GM12874 (cell line): ENCODE results near the gene PLXNA4.

Experiments used
- TF ChIP-seq, protein P1 (sequence below): IDR thresholded peaks from 2 replicates; pipeline ENCODE4 v1.5.1; 2011; ENCODE audit warnings: low read depth, mild to moderate bottlenecking, control low read depth, low read length, moderate library complexity; ENCODE audit not compliant: insufficient read depth

PLXNA4 gene

DNA sequence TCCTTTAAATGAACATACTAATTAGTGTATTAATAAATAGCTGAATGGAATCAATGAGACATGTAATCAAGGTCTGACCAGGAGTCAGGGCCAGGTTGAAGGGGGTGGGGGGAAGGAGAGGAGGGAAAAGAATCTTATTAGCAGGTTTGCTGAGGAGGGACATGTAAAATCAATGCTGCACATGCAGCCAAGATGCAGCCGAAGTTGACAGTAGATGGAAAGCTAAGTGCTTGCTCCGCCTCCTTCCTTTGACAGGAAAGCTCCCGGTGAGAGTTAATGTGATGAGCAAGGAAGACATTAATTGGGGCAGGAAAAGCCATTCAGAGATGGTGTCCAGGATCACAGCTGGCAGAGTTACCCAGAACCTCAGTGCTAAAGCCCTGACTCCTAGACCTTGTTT lies 24.4 kb downstream of the PLXNA4 start:
- TF ChIP-seq, protein P1, sequence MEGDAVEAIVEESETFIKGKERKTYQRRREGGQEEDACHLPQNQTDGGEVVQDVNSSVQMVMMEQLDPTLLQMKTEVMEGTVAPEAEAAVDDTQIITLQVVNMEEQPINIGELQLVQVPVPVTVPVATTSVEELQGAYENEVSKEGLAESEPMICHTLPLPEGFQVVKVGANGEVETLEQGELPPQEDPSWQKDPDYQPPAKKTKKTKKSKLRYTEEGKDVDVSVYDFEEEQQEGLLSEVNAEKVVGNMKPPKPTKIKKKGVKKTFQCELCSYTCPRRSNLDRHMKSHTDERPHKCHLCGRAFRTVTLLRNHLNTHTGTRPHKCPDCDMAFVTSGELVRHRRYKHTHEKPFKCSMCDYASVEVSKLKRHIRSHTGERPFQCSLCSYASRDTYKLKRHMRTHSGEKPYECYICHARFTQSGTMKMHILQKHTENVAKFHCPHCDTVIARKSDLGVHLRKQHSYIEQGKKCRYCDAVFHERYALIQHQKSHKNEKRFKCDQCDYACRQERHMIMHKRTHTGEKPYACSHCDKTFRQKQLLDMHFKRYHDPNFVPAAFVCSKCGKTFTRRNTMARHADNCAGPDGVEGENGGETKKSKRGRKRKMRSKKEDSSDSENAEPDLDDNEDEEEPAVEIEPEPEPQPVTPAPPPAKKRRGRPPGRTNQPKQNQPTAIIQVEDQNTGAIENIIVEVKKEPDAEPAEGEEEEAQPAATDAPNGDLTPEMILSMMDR = no peak

- TF ChIP-seq, protein P1 = no peak
Measured at GRCh38 chr7:132551439-132551838, 24.8 kb downstream of the PLXNA4 start.

- TF ChIP-seq, protein P1 = no peak
Measured at GRCh38 chr7:132548489-132549078, 27.7 kb downstream of the PLXNA4 start.

DNA sequence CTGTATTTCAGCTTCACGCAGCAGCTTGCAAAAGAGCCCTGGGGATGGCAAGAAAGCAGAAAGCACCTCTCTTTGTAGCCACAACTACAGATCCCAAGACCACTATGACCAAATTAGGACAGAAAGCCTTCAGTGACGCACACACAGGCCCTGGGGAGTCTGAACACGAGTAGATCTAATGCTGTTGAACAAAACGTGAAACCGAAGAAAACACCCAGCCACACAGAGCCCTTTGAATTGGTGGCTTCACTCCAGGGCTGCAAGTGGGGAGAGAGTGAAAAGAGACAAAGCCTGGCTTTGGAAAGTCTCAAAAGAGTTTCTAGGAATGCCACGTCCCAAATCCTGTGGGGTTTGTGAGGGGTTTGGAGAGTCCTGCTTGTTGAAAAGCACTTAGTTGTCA lies 28.4 kb downstream of the PLXNA4 start:
- TF ChIP-seq, protein P1 = no peak

GRCh38 chr7:132546366-132547127 lies 29.7 kb downstream of the PLXNA4 start:
- TF ChIP-seq, protein P1 = no peak

DNA sequence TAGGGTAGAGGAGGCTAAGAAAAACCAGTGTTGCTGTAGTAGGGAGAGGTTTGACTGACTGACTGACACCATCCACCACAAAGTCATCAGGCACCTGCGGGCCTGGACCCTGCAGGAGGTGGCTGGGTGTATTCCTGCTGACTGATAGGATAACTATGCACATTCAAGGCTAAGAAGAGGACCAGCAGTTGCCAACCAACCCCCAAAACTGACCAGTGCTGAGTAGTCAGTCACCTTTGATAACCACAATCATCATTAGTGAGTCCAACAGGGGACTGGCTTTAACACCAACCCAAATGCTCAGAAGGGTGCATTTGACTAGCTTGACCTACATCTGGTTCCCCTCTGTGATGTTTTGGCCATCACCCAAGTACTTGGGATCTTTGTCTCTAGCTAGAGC lies 30.5 kb downstream of the PLXNA4 start:
- TF ChIP-seq, protein P1 = no peak

GRCh38 chr7:132544999-132545398 lies 31.3 kb downstream of the PLXNA4 start:
- TF ChIP-seq, protein P1 = no peak
